Panc1 (cell line): ENCODE data around the gene UGGT2. TPM values are rescaled to one million over a fixed set of nuclear protein-coding genes. Genes with fewer than 3 reads are reported as not detected.

ENCODE experiments used
- ATAC-seq: fragments of 200-7000 bp; cut with Tn5 transposase; 2 replicates; pipeline ENCODE4 v1.9.1; 2020; ENCODE audit warnings: mild to moderate bottlenecking, moderate library complexity
- BruUV-seq: library from RNA; stranded (reverse); fragments of 400-500 nt; replicated peaks from 2 replicates; lab custom pipeline; 2021; lab: Mats Ljungman, UMichigan
- CTCF ChIA-PET: fragments of 300-600 bp; sonication (Branson Sonifier 250); formaldehyde crosslinking; loops from one replicate; lab custom pipeline; 2022; ENCODE audit warnings: antibody characterized with exemption; lab: Charles Lee
- POLR2A ChIA-PET: fragments of 300-600 bp; sonication (Branson Sonifier 250); formaldehyde crosslinking; loops from one replicate; lab custom pipeline; 2022; ENCODE audit warnings: antibody characterized with exemption; lab: Charles Lee
- DNase-seq: peaks from one replicate; pipeline ENCODE4 v3.0.0-alpha.2; 2010; ENCODE audit warnings: low read depth, low spot score
- H3K27ac ChIP-seq: 2 replicates; pipeline ENCODE4 v1.5.1; 2011; ENCODE audit warnings: mild to moderate bottlenecking, low read length, inconsistent platforms
- H3K27me3 ChIP-seq: fragments of 200-500 bp; sonication (Bioruptor generic); 2 replicates; pipeline ENCODE4 v1.6.0; 2014; ENCODE audit warnings: low read length, inconsistent platforms; ENCODE audit not compliant: control insufficient read depth, insufficient read depth
- H3K36me3 ChIP-seq: fragments of 200-500 bp; sonication (Bioruptor generic); 2 replicates; pipeline ENCODE4 v1.5.1; 2014; ENCODE audit warnings: inconsistent platforms, mild to moderate bottlenecking, low read length, moderate library complexity; ENCODE audit not compliant: control insufficient read depth, insufficient read depth
- H3K4me1 ChIP-seq: 2 replicates; pipeline ENCODE4 v1.5.1; 2011; ENCODE audit warnings: inconsistent platforms, mild to moderate bottlenecking, low read length, moderate library complexity; ENCODE audit not compliant: control insufficient read depth, insufficient read depth
- H3K4me3 ChIP-seq, 2 experiments: 2 replicates each; pipeline ENCODE4 v1.5.1; 2011 to 2012; ENCODE audit warnings: low read depth in 2 of 2, low read length in 2 of 2, mild to moderate bottlenecking in 2 of 2, inconsistent platforms in 1 of 2, moderate library complexity in 1 of 2
- H3K9me3 ChIP-seq: fragments of 200-500 bp; sonication (Bioruptor generic); 2 replicates; pipeline ENCODE4 v1.5.1; 2014; ENCODE audit warnings: low read depth, mild to moderate bottlenecking, inconsistent platforms, low read length, moderate library complexity; ENCODE audit not compliant: control insufficient read depth, insufficient read depth
- CTCF ChIP-seq: fragments of 450-650 bp; IDR thresholded peaks from 2 replicates; pipeline ENCODE4 v1.5.1; 2017; ENCODE audit warnings: mild to moderate bottlenecking
- POLR2AphosphoS5 ChIP-seq: IDR thresholded peaks from 2 replicates; pipeline ENCODE4 v1.6.1; 2012; ENCODE audit warnings: mild to moderate bottlenecking, low read depth, low read length, moderate library complexity
- REST ChIP-seq, 2 experiments: IDR thresholded peaks; 2 replicates each; pipeline ENCODE4 v1.6.1; 2011 to 2012; ENCODE audit warnings: low read depth in 2 of 2, control low read depth in 1 of 2, low read length in 1 of 2, mild to moderate bottlenecking in 1 of 2, moderate library complexity in 1 of 2; ENCODE audit not compliant: insufficient read depth in 1 of 2
- SIN3A ChIP-seq: IDR thresholded peaks from 2 replicates; pipeline ENCODE4 v1.6.1; 2012; ENCODE audit warnings: low read depth, mild to moderate bottlenecking, low read length, moderate library complexity, borderline replicate concordance; ENCODE audit not compliant: insufficient read depth
- TCF7L2 ChIP-seq: IDR thresholded peaks from 2 replicates; pipeline ENCODE4 v1.6.1; 2011; ENCODE audit warnings: mild to moderate bottlenecking, low read depth, low read length, inconsistent platforms
- in situ Hi-C: cut with HindIII; loops from 2 replicates; pipeline ENCODE4 v1.10.0; 2016; ENCODE audit warnings: low sequenced_read_pairs, low pct_unique_long_range_greater_than_20kb
- intact Hi-C: fragments of 100-400 bp; cut with micrococcal nuclease; formaldehyde crosslinking; loops from one replicate; pipeline ENCODE4 v1.10.0; 2022; ENCODE audit not compliant: unreplicated experiment
- total RNA-seq: library from RNA; stranded (reverse); gene quantifications from one replicate; pipeline ENCODE4 v1.2.1, GENCODE V29; 2021; ENCODE audit not compliant: unreplicated experiment

UGGT2 gene
- total RNA-seq, 1 experiment from 2014 or later, result 22.9 TPM

GRCh38 chr13:96002322-96003131, 50.7 kb downstream of the UGGT2 start:
- H3K36me3 ChIP-seq, result no peaks in the 10 kb centered on the region
- POLR2A ChIA-PET, result no interaction called here

GRCh38 chr13:96000069-96000468, 53.1 kb downstream of the UGGT2 start:
- CTCF ChIA-PET, result no interaction called here
- H3K4me3 ChIP-seq, result no peak overlapping the region
- in situ Hi-C loops (no loop called here), intact Hi-C loops (no loop called here)
- ATAC-seq (no peak), DNase-seq (no peak)
- no peak for TF ChIP-seq TCF7L2
- TF ChIP-seq POLR2AphosphoS5, result no peak
- no peak for TF ChIP-seq REST (IDR thresholded peaks at IDR 0.05; ENCODE audit: insufficient read depth in 1 of 2, low read depth in 2 of 2, low read length in 1 of 2)
- TF ChIP-seq CTCF, result no peak
- no peak for TF ChIP-seq SIN3A
- no peaks in the 10 kb centered on the region for H3K36me3 ChIP-seq
- H3K4me1 ChIP-seq, result no peaks in the 10 kb centered on the region
- no peaks in the 10 kb centered on the region for H3K27me3 ChIP-seq
- no peak overlapping the region for H3K27ac ChIP-seq
- POLR2A ChIA-PET, result no interaction called here
- H3K9me3 ChIP-seq, result no peaks in the 10 kb centered on the region
- no TSS peak for BruUV-seq

More at GRCh38 chr13:96002322-96003131, 50.7 kb downstream of the UGGT2 start:
- ATAC-seq (no peak), DNase-seq (no peak)
- in situ Hi-C loops (no loop called here), intact Hi-C loops (no loop called here)
- no peaks in the 10 kb centered on the region for H3K27me3 ChIP-seq
- no peaks in the 10 kb centered on the region for H3K9me3 ChIP-seq
- TF ChIP-seq POLR2AphosphoS5 (no peak), SIN3A (no peak), TCF7L2 (no peak), REST (IDR thresholded peaks at IDR 0.05; ENCODE audit: insufficient read depth in 1 of 2, low read depth in 2 of 2, low read length in 1 of 2) (no peak), CTCF (no peak)
- H3K27ac ChIP-seq, result no peak overlapping the region
- CTCF ChIA-PET, result interaction anchor here (0.6 kb wide), 1 partner anchor 19 kb away, joined by 4 read pairs; no protein-coding TSS in a partner anchor
- BruUV-seq, result no TSS peak
- H3K4me1 ChIP-seq, result no peaks in the 10 kb centered on the region
- no peak overlapping the region for H3K4me3 ChIP-seq
